Kidney epithelial cell (primary cell): ENCODE measurements around the gene DLGAP1. TPM values are rescaled to one million over a fixed set of nuclear protein-coding genes. Genes with fewer than 3 reads are reported as not detected.

Source experiments
- DNase-seq: peaks from one replicate; pipeline ENCODE4 v3.0.0-alpha.2; 2010; ENCODE audit warnings: low read depth
- H3K27me3 ChIP-seq: 2 replicates; pipeline ENCODE4 v1.6.0; 2011; ENCODE audit warnings: low read length; ENCODE audit not compliant: control insufficient read depth, insufficient read depth
- H3K36me3 ChIP-seq: 2 replicates; pipeline ENCODE4 v1.5.1; 2011; ENCODE audit warnings: low read length; ENCODE audit not compliant: control insufficient read depth, insufficient read depth
- H3K4me3 ChIP-seq: 2 replicates; pipeline ENCODE4 v1.5.1; 2011; ENCODE audit warnings: low read depth, mild to moderate bottlenecking, control low read depth, low read length
- CTCF ChIP-seq: IDR thresholded peaks from 2 replicates; pipeline ENCODE4 v1.5.1; 2011; ENCODE audit warnings: mild to moderate bottlenecking, moderate library complexity, low read length, control low read depth, inconsistent platforms; ENCODE audit not compliant: insufficient read depth, poor library complexity, severe bottlenecking
- total RNA-seq: library from RNA; depleted of rRNA; stranded (reverse); fragments of >200 nt; gene quantifications from 2 replicates; pipeline ENCODE4 v1.2.3, GENCODE V29; 2015

Gene DLGAP1
- total RNA-seq, 1 donor from 2014 or later: 2.6 TPM

GRCh38 chr18:3447895-3448837 is 1006.9 kb downstream of the DLGAP1 start:
- DNase-seq: peak; percentile 91
- TF ChIP-seq CTCF: peak; percentile 23
- Histone ChIP-seq H3K36me3 (no peaks in the 10 kb centered on the region), H3K4me3 (peak overlapping the region; percentile 93), H3K27me3 (no peaks in the 10 kb centered on the region)

- no peaks in the 10 kb centered on the region for H3K27me3 ChIP-seq
- H3K4me3 ChIP-seq: peak overlapping the region; percentile 93
- H3K36me3 ChIP-seq: no peaks in the 10 kb centered on the region
- TF ChIP-seq CTCF: no peak
- no peak for DNase-seq
These were observed 1007.8 kb downstream of the DLGAP1 start for GRCh38 chr18:3447068-3447894.
